Gastroesophageal sphincter (tissue), 3 donors: Measurements from ENCODE around the gene MEGF6.

Experiments
- CTCF ChIP-seq, 4 experiments: fragments of 200-600 bp in 2 of 4; fragments of 450-650 bp in 2 of 4; sonication (generic) in 1 of 4; IDR thresholded peaks; one replicate each; pipeline ENCODE4 v1.5.1; 2017 to 2019; ENCODE audit warnings: antibody characterized with exemption in 4 of 4, mild to moderate bottlenecking in 2 of 4, moderate library complexity in 2 of 4
- EP300 ChIP-seq: sonication (generic); formaldehyde crosslinking; IDR thresholded peaks from one replicate; pipeline ENCODE4 v1.6.1; 2017; ENCODE audit warnings: antibody characterized with exemption, mild to moderate bottlenecking

GRCh38 chr1:3543076-3544039, 68.0 kb downstream of the MEGF6 start:
- no peak for TF ChIP-seq CTCF (IDR thresholded peaks at IDR 0.05)
- no peak for TF ChIP-seq EP300
